Measurements from ENCODE around the gene CFAP210.

GRCh38 chr2:169637620-169638019 lies 56.6 kb downstream of the CFAP210 start:
- no peak for TF ChIP-seq EZH2 (IDR thresholded peaks at IDR 0.05; ENCODE audit: borderline replicate concordance, low read depth, low read length, severe bottlenecking)
- TF ChIP-seq, protein P1, sequence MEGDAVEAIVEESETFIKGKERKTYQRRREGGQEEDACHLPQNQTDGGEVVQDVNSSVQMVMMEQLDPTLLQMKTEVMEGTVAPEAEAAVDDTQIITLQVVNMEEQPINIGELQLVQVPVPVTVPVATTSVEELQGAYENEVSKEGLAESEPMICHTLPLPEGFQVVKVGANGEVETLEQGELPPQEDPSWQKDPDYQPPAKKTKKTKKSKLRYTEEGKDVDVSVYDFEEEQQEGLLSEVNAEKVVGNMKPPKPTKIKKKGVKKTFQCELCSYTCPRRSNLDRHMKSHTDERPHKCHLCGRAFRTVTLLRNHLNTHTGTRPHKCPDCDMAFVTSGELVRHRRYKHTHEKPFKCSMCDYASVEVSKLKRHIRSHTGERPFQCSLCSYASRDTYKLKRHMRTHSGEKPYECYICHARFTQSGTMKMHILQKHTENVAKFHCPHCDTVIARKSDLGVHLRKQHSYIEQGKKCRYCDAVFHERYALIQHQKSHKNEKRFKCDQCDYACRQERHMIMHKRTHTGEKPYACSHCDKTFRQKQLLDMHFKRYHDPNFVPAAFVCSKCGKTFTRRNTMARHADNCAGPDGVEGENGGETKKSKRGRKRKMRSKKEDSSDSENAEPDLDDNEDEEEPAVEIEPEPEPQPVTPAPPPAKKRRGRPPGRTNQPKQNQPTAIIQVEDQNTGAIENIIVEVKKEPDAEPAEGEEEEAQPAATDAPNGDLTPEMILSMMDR (IDR thresholded peaks at IDR 0.05; ENCODE audit: borderline replicate concordance, extremely low read depth, low read length, poor library complexity, severe bottlenecking), result no peak
